Iris pigment epithelial cell (primary cell): ENCODE results near the gene IRF4.

Experiments used
- DNase-seq: peaks from one replicate; pipeline ENCODE4 v3.0.0-alpha.2; 2011; ENCODE audit warnings: low read depth

The IRF4 gene

DNA sequence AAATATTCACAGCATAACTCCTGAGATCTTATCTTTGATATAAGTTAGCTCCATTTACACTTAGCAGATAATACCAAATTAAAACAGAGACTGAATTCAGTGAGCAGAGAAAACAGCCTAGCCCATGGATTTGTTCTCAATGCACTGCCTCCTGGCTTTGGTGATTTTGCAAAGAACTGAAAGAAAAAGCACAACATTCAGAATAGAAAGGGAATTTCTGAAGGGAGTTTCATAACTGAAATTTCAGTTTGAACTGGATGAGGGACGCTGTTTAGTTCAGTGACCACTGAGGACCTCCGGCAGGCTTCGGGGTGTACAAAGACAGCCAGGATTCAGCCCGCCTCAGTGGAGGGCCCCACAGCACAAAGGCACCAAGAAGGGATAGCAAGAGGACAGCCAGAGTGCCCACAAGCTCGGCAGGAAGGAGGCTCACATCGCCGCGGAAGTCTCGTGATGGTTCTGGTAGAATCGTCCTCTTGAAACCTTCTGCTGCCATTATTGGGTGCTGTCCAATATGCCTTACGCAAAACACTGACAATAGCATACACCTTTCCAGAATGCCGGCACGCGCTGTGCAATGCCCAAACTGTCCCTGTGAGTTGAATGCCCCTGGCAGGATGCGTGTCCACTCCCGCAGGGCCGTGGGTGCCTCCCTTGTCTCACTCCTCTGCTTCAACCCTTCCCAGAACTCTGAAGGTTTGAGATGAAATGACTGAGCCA is 9.7 kb upstream of the IRF4 start:
- DNase-seq, result no peak

DNA sequence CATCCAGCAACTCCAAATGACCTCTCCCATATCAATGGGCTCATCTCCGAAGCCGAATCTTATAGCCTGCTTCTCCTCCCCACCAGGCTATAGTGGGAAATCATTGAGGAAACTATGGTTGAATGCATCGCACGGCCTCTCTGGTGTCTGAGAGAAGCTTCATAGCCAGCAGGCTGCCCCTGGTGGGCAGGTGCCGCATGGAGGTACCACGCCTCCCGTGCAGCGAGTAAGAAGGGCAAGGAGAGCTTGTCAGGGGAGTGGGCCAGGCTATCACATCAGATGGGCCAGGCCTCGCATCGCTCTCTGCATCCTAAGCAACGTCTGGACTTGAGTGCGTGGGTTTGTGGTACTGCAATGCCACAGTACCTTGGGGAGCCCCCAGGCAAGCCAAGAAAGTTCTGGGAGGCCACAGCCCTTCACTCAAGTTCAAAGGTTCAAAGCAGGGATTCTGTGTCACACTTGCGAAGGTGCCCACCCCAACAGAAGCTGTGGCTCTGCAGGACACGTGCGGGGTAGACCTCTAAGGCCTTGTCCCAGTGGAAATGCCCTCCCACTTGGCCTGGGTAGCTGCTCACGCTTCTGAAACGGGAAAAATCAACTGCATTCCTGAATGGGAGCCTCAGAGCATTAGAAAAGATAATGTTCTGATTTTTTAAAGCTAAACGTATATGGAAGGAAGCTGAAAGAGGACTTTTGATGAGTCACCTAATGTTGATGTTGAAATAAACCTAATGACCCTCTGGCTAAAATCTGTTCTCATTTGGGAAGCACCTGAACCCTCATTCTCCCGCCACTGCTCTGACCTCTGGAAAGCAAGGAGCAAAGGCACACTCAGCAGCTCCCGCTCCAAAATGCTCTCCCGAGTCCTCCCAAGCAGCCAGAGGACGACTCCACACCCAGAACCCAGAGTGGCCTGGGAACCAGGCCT is 8.4 kb upstream of the IRF4 start:
- no peak for DNase-seq

DNA sequence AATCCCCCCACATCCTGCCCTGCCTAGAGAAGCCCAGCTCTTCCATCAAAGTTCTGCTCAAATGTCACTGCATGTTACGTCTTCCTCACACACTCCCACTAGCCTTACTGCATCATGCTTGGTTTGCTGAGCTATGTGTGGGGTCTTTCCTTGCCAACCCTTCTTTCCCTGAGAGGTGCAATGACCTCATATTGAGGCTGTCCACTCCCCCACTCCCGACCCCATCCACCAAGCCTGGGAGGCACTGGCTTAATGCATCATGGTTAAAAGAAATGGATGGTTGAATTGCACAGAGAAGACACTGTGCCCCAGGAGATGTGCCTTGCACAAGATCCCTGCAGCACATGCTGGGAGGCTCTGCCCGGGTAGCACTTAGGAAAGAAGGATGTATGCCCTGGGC is 7.7 kb upstream of the IRF4 start:
- no peak for DNase-seq

DNA sequence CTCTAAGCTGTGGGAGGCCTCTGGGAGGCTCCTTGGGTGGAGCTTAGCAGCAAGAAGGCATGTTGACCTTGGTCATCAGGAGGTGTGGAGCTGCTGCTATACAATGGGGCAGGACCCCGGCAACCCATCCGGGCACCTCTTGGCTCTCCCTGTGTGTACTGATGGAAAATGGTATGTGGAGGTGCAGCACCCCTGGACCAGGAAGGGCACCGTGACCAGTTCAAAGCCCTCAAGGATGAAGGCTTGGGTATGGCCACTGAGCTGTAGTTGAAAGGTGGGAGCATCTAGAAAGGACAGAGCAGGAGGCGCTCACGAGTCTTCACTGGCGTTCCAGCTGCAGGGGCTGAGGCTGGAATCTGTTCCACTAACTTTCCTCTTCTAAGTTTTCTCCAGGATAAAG is 6.7 kb upstream of the IRF4 start:
- no peak for DNase-seq

DNA sequence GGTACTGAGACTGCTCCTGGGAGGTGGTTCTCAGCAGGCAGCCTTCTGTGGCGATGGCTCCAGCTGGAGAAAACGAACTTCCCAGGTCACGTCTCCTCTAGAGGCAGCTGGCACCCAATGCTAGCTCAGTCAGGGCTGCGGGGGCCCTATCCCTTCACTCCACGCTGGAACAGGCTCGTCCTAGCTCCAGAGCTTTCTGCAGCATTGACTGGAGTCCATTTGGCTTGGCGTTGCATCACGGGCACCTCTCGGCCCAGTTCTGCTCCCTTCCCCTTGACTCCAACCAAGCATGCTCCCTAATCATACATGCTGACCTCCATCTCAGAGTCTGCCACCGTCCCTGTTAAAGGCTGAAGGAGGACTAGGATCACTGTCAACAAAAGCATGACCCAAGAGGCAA is 5.9 kb upstream of the IRF4 start:
- no peak for DNase-seq

DNA sequence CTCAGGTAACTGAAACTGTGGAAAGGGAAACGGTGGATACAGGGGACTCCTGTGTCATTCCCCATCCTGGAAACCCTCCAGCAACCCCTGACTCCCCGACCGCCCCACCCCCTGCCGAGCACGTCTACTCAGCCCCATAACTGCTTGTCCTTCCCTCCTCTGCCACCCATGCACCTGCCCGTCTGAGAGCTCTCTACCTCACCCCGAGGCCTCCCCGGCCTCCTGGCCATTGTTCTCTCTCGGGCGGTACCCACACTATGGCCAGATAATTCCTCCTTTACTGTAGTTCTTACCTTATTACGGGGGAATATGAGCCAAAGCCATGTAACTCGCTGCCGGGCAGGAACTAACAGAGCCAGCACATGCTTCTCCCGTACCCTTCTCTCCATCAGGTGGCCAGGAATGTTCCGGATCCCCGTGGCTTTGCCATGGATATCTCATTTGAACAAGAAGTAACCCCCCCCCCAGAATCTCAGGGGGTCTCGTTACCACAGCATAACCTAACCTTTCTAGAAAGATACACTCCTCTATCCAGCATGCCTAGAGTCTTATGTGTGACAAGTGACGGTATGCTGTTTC is 4.8 kb upstream of the IRF4 start:
- no peak for DNase-seq

DNA sequence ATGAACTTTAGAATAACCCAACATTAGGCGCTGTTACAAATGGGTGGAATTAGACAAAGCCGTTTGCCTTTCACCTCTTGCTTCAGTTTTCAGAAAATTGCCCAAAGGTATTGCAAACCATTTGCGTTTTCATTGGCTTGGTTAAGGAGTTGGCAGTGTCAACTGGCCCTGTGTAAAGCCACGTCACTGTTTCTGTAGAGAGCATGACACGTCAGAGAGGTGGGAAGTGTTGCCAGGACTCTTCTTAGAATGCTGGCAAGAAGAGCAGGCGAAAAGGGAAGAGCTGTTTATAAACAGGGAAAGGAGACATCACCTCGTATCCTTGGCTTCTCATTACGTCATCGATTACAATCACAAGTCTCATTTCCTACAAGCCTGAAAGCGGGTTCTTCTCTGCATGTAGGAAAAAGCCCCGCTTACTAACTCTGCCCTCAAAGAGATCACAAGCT is 4.2 kb upstream of the IRF4 start:
- DNase-seq, result peak; percentile 47

DNA sequence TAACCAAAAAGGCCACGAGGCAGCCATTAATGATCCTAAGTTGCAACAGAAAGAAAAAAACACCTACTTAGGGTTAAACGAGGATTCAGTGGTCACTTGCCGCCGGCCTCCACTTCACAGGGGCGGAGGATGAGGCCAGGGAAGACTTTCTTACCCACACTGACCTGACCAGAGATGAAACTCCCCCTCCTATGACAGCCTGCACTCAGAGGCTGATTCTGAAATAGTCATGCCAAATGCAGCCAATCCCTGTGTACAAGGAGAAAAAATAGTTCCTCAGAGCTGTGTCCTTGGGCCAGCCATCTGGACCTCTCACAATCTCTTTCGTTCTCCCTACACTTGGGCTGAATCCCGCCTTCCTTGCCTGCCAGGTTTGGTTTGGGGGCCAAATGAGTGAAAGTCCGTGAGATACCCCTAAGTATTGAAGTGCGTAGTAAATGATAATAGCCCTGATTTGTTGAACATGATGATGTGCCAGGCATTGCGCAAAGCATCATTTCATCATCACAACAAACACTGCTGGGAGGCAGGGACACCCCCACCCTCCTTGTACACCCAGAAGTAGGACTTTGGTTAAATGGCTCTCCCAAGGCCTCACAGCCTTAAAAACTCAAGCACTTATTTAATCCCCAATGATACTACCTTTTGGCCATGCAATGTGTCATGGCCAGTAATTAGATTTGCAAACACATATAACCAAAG is 3.2 kb upstream of the IRF4 start:
- peak; percentile 26 for DNase-seq

DNA sequence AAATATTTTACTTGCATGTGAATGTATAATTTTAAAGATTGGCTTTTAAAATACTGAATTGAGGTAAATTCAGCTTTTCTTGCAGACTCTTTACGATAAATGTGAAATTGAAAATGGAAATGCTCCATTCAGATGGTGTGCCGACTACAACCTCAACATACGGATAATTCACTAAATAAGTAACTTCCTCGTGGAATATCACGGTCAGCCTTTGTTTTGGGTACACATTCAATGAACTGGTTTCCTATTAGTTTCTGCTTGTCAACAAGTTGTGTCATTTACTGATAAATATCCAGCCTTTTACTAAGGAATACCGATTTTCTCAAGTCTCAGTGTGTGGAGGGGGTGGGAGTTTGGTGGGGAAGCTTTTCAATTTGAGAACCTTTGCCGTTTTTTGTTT is 2.4 kb upstream of the IRF4 start:
- no peak for DNase-seq

DNA sequence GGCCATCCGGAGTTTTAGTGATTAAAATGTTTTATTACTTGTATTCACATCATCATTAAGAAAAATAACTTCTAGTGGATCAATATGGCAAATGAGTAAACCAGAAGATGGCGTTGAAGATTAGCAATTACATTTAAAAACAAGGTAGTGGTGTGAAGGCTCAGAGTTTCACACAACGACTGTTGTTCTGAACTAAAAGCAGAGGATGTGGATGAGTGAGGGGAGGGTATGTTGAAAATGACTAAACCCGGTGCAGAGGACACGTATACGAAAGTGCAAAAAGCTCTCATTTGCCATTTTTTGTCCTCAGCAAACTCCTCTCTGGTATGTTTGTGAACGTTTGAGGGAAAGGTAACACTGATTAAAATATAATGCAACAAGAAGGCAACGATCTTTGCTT is 1.9 kb upstream of the IRF4 start:
- no peak for DNase-seq

DNA sequence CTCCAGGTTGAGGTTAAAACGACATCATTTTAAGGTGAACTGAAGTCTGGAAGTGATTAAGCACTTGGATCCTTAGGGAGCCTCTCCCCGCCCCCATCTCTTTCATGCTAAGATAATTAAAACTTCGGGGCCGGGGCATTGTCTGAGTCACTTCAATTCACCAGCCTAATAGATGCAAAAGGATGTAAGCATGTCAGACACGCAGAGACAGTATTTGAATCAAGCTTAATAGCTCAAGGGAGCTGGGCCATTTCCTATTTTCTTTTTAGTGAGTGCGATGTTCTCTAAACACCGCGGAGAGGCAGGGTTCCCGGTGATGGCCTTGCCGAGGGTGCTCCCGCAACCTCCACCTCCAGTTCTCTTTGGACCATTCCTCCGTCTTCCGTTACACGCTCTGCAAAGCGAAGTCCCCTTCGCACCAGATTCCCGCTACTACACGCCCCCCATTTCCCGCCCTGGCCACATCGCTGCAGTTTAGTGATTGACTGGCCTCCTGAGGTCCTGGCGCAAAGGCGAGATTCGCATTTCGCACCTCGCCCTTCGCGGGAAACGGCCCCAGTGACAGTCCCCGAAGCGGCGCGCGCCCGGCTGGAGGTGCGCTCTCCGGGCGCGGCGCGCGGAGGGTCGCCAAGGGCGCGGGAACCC is 516 bp upstream of the IRF4 start:
- no peak for DNase-seq

DNA sequence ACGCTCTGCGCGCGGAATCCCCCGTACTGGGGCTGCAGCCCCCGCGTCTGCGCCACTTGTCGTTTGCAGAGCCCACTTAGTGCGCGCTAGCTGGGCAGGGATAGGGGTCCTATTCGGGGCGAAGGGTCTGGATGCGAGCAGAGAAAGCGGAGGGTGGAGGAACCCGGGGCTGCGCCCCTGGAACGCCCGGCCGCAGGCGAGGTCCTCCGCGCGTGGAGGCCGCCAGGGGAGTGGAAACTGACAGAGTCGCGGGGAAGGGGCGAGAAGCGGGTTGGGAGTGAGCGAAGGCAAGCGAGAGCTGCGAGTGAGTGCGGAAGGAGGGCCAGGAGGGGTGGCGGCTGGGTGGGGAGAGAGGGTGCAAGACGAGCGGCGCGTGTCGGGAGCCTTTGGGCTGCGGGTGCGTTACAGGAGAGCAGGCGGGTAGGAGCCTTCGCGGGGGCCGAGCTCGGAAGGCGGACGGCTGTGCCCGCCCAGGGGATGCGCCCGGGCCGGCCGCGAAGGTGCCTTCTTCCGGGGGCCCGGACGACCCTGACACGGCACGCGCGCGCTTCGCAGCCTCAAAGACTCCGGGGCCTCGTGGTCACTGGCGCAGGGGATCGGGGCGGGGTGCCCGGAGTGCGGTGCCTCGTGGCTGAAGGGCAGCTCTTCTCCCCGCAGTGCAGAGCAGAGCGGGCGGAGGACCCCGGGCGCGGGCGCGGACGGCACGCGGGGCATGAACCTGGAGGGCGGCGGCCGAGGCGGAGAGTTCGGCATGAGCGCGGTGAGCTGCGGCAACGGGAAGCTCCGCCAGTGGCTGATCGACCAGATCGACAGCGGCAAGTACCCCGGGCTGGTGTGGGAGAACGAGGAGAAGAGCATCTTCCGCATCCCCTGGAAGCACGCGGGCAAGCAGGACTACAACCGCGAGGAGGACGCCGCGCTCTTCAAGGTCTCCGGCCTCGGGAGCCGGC is 1.2 kb downstream of the IRF4 start:
- DNase-seq, result peak; percentile 9

DNA sequence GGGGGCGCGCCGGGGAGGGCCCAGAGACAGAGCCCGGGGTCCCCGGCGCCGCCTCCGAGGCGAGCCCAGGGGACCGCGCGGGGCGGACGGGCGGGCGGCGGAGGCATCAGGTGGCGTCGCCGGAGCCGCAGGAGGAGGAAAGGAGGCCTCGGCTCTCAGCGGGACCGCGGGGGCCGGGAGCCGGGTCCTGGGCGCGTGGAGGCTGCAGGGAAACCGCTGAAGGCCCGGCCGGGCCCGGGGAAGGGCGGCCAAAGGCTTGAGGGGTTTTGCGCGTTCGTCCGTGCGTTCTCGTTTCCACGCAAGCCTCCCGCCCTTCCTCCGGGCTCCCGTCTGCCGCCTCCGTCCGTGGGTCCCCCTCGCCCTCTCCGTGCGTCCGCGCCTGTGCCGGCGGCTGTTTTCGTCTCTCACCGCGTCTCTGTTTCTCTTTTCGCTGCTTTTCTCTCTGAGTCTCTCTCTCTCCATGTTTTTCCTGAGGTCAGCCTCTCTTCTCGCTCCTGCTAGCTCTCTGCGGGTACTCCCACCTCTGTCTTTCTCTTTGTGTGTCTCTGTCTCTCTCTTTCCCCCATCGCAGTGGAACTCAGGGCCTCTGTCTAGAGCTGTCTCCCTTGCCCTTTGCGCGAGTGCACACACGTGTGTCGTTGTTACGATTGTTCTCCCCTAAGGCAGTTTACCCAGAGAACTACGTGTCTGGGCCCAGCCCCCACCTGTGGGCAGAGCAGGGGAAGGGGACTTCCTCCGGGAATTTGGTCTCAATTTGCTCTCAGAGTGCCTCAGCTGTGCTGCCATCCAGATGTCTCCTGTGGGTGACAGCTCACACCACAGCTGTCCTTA is 2.1 kb downstream of the IRF4 start:
- DNase-seq, result no peak

DNA sequence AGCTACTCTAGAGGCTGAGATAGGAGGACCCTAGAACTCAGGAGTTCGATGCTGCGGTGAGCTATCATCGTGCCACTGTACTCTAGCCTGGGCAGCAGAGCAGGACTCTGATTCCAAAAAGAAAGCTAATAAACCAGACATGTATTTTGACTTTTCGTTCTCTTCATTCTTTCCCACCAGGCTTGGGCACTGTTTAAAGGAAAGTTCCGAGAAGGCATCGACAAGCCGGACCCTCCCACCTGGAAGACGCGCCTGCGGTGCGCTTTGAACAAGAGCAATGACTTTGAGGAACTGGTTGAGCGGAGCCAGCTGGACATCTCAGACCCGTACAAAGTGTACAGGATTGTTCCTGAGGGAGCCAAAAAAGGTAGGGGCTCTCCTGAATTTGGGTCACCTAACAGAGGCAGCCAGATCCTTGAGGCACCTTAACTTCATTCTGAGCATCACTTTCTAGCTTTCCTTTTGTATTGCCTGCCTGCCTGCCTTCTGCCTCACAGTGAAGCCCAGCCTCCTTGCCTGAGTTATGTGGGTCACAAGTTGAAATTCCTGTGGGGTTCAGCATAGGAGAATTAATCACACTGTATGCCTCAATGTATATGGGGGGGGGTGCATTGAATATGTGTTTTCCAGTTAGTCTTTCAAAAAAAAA is 3.2 kb downstream of the IRF4 start:
- no peak for DNase-seq

DNA sequence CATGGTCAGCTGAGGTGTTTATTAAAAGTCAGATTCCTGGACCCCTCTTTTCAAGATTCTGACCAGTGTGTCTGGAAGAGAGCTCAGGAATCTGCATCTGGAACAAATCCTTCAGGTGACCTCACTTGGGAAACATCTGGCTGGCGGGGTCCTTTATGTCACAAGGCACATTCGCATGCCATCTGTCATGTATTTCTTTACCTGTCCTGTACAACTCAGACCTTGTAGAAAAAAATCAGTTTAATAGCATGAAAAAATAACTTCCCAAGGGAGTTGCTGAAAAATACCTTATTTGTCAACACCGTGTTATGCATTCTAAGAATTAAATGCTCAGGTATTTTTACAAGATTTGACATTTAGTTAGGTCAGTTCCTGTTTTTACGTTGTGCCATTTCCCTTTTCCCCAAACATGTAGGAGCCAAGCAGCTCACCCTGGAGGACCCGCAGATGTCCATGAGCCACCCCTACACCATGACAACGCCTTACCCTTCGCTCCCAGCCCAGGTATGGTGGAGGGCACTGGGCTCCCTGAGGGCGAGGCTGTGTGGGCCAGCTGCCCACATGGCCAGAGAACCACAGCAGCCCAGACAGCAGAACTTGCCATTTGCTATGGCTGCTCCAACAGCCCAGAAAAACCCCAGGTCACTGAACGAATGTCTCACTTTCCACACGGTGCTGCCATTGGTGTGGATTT is 4.0 kb downstream of the IRF4 start:
- no peak for DNase-seq

DNA sequence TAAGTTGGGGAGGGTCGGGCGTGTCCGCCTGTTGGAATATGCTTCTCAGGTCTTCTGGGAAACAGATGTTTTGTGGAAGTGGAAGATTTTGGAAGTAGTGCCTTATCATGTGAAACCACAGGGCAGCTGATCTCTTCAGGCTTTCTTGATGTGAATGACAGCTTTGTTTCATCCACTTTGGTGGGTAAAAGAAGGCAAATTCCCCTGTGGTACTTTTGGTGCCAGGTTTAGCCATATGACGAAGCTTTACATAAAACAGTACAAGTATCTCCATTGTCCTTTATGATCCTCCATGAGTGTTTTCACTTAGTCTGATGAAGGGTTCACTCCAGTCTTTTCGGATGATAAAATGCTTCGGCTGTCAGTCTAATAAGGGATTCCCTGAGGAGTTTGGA is 4.6 kb downstream of the IRF4 start:
- no peak for DNase-seq

DNA sequence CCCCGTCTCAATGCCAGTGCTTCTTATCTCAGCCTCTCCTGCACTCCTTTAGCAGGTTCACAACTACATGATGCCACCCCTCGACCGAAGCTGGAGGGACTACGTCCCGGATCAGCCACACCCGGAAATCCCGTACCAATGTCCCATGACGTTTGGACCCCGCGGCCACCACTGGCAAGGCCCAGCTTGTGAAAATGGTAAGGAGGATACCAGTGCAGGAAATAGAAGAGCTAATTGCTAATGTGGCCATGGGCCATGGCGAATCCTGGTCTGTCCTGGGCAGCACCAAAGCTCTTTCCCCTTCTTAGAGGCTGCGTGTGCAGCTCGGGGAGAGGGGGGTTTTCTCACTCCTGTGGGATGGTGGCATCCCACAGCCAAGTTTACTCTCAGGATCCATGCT is 5.5 kb downstream of the IRF4 start:
- DNase-seq, result no peak

DNA sequence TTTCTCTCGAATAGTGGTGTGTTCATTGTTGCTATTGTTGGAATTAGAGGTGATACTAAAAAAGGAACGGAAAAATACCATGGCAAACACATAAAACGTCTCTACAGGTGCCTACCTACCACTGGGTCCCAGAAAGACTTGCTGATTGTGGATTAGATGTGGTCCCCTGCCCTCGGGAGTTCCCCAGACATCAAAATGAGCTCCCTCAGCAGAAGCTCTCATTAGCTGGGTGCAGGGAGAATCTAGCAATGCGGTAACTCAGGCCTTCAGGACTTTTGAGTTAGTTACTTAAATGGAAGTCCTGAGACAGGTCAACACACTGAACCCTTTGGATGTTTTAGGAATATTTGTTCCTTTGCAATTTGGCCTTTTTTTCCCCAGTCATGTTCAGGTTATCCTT is 6.1 kb downstream of the IRF4 start:
- no peak for DNase-seq

DNA sequence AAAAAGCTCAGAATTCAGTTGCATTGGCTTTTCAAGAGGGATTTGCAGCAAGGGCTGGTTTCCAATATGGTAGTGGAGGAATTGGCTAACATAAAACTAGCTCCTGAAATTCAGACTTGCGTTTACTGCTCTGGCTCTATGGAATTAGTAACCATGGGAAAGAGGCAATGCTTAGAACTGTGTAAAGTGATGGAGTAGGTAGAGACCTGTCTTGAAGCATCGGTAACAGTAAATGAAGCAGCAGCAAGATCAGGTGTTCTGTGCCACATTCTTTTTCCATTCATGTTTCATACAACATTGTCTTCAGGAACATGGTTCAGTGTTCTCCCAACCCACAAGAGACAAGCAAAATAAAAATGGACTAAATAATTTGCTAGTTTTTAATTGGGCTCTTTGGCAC is 6.5 kb downstream of the IRF4 start:
- DNase-seq, result no peak
